ENCODE measurements around the gene CHST8.

The CHST8 gene

DNA sequence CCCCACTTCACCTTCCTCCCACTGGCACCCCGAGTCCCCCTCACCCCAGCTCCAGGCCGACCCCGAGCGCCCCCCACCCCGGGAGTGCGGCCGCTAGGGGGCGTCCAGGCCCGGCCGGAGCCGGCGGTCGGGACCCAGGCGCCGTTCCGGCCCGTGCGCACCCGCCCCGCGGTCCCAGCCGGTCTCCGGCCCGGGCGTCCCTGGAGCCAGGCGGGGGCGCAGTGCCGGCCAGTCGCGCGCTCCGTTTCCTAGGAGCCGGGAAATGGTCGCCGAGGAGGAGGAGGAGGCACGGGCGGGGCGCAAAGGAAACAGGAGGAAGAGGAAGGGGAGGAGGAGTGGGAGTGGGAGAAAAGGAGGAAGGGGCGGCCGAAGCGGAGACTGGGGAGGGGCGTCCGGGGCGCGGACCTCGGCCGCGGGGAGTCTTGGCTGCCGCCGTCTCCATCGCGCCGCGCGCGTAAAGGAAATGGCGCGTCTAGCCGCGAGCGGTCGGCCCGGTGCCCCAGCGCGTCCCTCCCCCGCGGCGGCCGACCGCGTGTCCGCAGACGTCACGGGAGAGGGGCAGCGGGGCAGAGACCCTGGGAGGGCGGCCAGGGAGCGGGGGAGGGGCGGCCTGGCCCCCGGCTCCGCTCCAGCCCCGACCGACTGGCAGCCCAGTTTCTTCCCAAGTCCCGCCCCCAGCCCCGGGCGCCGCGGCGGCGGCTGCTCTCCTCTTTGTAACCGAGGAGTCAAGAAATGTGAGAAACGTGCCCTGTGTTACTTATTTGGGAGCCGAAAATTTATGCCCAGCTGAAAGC lies 173.8 kb downstream of the CHST8 start:
- DNase-seq (ENCODE audit: low read depth), result peak; percentile 64

DNA sequence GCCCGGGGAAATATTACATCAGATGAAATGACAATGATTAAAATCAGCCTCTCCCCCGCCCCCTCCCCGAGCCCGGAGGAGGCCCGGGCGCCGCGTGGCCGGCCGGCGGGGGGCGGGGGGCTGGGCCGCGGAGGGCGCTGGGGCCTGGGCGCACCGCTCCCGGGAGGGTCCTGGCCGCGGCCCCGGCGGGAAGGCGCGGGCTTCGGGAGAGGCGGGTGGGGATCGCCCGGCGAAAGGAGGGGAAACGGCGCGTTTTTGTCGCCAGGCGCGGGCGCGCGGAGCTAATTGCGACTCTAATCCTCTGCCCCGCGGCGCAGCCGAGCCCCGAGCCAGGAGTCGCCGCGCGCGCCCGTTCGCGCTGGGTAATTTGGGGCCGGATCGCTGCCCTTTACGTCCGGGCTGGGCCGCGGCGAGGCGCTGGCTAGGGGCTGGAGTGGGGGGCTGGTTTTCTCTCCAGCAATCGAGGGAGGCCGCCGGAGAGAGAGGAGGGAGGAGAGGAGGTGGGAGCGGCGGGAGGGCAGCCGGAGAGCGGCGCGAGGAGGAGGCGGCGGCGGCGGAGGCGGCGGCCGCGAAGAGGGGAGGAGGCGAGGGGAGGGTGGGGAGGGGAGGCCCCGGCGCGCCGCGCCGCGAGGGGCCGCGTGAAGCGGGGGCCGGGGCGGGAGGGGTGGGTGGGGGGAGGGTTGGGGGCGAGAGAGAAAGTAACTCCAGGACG lies 174.6 kb downstream of the CHST8 start, which contains the start of gene KCTD15:
KCTD15 (plus strand) TSS at position 707 of the 712 bp plus-strand sequence. CDS start 3,585 bp downstream, outside the sequence.
- no peak for DNase-seq (ENCODE audit: low read depth)

DNA sequence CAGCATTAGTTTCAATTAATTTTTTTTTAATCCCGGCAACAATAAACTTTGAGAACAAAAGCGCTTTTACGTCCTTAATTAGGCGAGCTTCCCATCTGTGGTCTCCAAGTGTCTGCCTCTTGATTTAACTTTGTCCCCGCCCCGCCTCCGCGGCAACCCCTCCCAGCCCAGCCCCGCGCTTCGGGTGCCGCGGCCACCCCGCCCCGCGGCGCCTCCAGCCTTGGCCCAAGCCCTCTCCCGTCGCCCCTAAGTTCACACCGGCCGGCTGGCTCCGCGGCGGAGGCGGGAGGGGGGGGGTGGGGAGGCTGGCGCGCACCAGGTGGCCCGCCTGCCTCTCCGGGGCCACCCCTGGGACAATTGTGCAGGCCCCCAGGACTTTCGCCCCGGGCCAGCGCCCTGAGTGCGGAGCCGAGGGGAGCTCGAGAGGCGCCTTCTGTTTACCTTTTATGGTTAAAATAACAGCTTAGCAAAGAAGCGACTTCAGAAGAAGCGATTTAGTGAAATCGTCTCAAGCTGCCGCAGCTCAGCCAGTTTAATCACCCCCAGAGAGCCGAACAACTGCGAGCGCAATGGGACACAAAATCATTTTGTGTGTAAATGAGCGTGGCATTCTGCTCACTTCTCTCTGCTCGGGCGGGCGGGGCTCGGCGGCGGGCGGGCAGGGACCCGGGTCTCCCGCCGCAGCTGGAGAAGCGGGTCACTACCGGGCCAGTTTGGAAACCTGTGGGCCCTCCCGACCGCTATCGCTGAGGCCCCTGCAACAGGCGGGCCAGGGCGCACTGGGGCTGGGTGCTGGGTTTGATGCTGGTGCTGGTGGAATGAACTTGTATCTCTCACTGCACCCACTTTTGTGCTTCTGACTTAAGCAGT lies 176.3 kb downstream of the CHST8 start:
- no peak for DNase-seq (ENCODE audit: low read depth)

DNA sequence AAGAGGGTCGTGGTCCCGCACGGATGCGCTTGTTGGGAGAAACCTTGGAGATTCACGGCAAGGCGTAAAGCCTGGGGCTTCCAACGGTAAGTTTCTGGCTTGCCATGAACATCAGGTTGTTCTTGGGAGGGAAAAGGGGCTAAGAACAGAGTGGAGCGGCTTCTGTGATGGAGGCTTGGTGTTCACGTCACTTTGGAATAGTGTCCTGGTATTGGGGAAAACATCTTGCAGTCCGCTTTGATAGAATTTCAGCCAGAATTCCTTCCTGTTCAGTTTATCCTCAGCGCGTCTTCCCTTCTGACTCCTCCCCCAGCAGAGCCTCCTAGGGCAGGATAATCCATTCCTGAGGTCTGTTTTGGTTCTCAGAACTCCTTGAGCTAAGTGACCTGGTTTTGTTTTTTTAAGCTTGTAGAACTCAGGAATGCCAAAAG lies 176.9 kb downstream of the CHST8 start:
- no peak for DNase-seq (ENCODE audit: low read depth)

DNA sequence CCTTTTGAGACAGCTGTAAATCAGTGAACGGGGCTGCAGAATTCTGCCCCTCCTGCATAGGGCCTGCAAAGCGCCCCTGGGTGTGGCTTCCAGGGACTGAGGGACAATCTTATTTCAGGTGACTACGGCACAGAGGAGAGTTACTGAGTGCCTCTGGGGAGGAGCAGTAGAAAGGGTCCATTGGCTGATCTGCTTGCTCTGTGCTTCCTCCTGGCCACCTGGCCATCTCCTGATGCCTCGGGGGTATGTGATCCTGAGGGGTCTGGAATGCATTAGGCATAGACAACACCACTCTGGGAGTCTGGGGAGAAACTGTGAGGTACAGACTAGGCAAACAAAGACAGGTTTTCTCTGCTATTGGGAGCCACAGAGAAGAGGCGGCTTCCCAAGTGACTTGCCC lies 177.7 kb downstream of the CHST8 start:
- no peak for DNase-seq (ENCODE audit: low read depth)

DNA sequence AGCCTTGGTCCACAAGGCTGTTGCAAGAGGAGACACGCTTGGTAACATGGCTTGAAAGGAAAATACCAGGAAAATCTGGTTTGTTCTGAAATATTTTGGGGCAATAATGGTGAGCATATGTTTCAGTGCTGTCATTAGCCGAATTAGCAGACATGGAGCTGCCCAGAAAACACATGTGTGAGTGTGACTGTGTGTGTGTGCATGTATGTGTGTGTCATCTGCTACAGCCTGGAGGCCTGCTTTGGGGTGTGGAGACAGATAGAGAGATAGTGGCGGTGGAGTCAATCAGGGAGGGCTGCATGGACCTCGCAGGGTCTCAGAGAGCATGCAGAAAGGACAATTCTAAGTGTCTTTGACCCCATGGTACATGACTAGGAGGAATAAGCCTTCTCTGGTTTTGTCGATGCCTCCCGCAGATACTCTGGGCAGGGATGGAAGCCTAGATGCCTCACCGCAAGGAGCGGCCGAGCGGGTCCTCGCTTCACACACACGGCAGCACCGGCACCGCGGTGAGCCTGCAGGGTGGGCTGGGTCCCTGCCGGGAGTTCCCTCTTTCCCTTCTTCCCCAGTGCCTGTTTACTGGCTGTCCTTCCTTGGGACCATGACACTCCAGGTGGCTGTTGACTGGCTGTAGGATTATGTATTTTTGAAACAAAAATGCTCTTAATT lies 178.4 kb downstream of the CHST8 start:
- DNase-seq (ENCODE audit: low read depth), result no peak

DNA sequence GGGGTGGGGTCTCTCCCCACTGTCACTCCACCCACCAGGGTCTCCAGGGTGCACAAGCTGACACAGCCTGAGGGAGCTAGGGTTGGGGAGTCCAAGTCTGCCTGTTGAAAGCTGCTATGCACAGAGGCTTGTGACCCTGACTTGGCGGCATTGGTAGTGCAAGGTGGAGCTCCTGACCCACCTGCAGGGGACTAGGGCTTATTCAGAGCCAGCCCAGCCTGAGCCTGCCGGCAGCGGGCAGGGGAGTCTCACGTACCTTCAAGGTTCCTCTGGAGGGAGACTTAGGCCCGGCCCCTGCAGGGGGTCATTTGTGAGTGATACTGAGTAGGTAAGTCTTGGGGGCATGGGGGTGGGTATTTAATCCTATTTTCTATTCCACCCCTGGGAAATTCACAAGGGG lies 179.7 kb downstream of the CHST8 start:
- DNase-seq (ENCODE audit: low read depth), result no peak

DNA sequence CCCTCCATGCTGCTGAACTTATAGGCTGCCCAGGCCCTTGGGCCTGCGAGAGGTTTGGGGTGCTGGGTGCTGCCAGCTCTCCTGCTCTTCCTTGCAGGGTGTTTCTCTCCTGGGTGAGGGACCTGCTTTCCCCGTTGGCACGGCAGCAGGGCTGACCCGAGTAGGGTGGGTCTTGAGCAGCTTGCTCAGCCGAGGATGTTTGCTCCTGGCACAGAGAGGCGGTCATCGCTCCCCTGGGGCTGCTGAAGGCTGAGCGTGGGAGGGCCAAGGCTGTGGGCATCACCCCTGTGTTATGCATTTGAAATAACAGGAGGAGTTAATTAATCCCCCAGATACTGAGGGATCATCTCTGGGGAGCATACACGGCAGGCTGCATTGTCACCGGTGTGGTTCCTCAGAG lies 180.2 kb downstream of the CHST8 start:
- no peak for DNase-seq (ENCODE audit: low read depth)

DNA sequence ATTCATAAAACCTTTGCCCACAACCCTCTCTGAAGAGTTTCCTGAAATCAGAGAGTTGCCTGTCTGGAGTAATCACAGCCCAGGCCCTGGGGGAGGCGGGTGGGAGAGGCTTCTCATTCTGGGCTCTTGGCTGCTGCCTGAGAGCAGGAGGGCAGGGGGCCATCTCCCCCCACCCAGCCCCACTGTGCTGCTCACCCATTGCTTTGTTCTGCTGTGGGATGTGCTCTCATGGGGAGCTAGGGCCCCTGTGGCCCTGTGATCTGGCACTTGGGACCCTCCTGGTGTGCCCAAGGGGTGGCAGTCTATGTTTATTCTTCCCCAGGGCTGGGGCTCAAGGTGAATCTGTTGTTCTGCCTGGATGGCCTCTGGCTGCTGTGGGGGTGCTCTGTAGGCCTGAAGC lies 181.0 kb downstream of the CHST8 start:
- DNase-seq (ENCODE audit: low read depth), result no peak

DNA sequence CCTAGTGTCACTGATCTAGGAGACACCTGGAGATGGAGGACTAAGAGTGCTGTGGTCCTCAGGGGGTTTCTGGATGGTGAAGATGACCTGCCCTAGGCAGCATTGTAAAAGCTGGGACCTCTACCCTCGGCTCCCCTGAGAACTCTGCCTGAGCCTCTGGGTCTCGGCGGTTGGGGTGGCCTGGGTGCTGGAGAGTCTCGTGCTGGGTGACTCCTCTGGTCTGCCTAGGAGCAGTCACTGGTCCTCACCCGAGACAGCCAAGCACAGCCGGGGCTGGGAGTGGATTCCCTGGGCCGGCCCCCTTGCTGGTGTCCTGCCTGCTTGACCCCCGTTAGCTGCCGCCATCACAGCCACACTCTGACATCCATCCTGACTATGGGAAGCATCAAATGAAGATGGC lies 181.6 kb downstream of the CHST8 start:
- no peak for DNase-seq (ENCODE audit: low read depth)

DNA sequence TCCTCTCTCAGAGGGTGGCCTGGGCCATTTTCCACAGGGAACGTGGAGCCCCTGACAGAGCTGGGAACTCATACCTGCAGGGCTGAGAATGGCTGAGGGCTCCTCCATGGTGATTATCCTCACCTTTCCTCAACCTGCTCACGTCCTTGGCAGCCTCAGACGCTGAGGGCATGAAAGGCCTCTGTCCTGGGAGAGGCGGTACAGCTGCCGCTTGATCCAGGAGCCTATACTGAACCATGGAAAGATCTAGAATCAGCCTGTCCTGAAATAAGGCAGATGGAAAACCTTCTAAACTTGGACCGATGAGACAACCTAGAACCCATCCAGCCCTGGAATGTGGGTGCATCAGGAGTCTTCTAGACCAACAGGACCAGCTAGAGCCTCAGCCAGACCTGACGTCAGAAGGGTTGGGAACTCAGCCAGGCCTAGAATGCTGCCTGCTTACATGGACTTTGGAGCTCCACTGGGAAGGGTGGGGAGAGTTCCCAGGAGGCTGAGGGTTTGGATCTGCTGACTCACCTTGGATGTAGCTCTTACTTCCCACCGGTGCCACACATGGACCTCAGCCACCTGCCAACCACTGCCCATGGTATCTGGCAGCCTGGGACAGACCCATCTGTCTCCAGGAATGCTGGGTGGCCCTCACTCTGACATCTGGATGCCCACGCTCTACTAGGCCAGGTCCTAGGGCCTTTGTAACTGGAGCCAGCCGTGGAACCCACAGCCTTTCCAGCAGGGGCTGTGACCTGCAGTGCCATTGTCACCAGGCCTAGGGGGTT lies 182.5 kb downstream of the CHST8 start:
- peak; percentile 55 for DNase-seq (ENCODE audit: low read depth)

DNA sequence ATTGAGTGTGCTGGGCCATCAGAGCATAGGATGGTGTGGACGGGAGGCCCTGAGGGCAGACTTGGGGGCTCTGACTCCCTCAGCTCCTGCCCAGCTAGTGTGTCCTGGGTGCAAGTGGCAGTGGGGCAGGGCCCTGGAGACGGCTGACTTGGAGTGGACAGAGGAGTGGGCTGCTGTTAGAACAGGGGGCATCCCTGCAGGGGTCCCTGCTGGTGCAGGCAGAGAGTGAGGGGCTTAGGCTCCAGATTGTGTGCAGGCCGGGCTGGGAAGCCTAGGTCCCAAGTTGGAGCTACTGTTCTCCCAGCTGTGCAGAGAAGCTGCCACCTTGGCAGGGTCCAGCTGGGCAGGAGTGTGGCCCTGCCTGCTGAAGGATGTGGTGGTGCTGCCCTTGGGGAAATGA lies 183.6 kb downstream of the CHST8 start:
- no peak for DNase-seq (ENCODE audit: low read depth)

DNA sequence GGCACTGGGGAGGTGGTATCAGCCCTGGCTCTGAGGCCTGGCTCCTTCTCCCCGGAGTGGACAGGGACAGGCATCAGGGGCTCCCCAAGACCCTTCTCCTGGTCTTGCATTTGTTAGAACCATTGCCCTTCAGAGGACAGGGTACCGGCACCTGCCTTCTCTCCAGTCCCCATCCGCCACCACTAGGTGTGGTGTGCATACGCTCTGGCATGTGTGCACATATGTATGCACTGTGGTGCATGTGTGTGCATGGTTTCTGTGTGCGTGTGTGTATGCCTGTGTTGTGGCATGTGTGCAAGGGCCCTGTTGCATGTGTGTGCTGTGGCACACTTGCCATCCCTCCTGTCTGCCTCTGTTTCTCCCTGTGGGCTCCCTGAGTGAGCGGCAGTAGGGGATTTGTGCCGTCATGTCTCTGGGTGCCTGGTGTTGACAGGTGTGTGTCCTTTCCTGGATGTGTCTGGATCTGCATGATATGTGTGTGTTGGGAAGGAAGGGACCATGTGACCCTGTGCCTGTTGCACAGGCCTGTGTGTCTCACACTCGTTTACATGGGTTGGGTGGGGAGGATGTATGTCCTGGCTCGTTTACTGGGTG lies 184.2 kb downstream of the CHST8 start:
- DNase-seq (ENCODE audit: low read depth), result no peak

DNA sequence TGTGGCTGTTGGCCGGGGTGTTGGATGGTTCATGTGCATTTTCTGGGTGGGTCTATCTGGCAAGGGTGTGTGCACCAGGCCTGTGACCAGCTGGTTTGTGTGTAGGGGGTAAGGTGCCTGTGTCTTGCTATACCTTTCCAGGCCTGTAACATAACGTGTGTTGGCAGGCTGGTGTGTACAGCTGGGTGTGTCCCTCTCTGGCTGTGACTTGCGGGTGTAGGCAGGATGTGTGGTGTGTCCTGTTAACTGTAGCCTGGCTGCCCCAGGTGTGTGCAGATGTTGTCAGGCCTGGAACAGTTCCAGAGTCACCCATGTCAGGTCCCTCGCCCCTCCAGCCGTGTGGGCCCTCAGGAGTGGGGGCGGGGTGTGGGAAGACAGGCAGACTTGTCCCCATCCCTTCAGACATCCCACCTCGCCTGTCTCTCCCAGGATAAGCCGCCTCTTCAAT lies 184.7 kb downstream of the CHST8 start:
- no peak for DNase-seq (ENCODE audit: low read depth)

DNA sequence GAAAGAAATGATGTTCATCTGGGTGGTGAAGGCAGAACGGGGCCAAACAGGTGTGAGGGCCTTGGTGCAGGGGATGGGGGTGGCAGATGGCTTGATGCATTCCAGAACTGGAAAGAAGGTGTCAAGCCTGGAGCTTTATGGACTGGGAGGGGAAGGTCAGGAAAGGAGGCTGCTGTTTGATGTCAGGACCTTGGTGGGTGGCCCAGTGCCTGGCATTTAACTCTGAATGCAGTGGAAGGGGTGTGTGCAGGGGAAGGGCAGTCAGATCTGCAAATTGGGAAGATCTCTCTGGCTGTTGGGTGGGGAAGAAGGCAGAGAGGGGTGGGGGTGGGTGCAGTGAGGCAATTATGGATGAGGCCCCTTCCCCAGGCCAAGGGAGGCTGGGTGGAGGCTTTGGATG lies 186.6 kb downstream of the CHST8 start:
- DNase-seq (ENCODE audit: low read depth), result no peak

DNA sequence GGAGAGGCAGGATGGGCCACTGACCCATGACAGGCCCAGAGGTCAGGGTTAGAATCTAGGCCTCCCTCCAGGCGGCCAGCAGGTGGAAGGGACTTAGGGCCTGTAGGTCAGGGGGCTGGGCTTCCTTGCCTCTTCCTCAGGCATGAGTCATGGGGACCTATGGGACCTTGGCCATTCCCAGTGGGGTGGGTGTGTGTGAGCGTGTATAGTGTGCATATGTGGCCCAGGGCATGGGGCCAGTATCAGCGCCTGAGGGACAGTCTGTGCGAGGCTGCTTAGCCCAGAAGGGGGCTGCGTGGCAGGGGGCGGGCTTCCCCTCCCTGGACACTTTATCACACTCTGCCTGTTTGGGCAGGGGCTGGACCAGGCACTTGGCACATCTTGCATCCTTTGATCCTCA lies 188.2 kb downstream of the CHST8 start:
- no peak for DNase-seq (ENCODE audit: low read depth)

DNA sequence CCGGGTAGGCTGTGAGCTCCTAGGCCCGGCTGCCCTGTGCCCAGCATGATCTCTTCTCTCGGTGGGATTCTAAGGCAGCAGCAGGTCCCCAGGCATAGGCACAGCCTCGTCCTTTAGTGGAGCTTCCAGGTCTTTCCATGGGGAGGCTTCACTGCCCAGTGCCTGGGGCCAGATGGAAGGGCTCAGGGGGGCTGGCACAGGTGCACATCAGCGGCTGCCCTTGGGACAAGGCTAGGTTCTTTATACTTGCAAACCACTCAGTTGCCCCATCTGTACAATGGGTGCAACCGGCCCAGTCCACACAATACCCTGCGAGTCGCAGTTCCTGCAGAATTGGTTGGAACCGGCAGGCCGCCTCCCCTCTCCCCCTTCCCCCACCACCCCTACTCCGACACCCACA lies 189.1 kb downstream of the CHST8 start:
- DNase-seq (ENCODE audit: low read depth), result no peak

DNA sequence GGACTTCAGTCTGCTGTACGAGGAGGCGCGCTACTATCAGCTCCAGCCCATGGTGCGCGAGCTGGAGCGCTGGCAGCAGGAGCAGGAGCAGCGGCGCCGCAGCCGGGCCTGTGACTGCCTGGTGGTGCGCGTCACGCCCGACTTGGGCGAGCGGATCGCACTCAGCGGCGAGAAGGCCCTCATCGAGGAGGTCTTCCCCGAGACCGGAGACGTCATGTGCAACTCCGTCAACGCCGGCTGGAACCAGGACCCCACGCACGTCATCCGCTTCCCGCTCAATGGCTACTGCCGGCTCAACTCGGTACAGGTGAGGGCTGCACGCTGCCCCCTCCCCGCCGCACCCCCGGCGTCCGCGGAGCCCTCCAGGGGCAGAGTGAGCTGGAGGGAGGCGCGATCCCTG lies 189.5 kb downstream of the CHST8 start:
- DNase-seq (ENCODE audit: low read depth), result no peak

DNA sequence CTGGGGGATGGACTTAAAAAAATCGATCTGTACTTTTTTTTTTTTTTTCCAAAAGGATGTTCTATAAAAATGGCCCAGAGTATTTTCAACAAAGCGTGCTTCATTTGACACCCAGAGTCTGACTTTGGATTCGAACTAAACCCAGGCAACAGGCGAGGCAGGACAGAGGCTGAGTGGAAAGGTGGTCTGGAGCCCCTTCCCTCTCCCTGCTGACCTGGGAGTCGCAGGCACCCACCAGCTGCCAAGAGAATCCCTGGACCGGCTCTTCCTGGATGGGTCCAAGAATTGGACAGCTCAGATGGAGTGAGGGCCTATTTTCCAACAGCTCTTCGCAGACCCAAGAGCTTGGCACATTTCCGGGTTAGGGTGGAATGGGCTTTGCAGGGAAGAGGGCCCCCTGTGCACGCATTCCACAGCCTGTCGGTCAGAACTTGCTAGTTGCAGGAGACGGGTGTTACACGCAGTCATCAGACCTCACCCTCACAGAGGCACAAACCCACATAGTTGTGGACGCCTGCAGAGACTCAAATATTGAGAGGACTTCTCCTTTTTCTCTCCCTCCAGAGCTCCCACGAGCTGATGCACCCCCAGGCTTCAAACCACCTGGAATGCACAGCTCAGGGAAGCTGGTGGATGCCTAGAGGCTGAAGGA lies 190.1 kb downstream of the CHST8 start:
- no peak for DNase-seq (ENCODE audit: low read depth)

Measured in GM04504 (cell line).